Measurements from ENCODE around the gene THSD4.
"Not testable (repeated sequence)": the region's sequence is repeated elsewhere in the genome, so short reads cannot be mapped to it uniquely, and the experiment has no call there.

The THSD4 gene

DNA sequence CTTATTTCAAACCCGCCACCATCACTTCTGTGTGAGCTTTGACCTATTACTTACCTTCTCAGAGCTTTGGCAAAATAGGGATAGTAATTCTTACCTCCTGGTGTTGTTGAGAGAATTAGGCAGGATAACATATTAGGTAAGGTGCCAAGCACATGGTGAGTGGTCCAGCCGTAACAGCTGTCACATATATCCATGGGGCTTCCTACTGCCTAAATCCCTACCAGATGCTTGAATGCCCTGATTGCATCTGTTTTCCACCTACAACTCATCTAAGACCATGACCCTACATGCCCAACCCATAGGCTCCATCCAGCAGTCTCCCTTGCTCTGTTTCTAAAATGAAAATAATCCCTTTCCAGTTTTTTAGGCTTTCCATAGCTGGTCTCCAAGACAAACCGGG is 532.8 kb downstream of the THSD4 start:
- DNase-seq: no peak

DNA sequence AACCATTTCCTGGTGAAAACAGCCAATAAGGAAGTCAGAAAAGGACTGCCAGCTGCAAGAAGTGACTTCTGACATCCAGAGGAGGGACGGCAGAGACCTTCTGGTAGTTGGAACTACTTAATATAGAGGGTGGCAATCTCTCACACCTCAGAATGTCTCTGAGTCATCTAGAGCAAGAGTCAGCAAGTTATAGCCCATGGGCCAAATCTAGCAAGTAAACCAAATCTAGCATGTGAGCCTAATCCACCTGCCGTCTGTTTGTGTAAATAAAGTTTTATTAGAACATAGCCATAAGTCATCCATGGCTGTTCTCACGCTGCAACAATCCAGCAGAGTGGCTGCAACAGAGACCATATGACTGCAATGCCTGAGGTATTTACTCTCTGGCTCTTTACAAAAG is 534.6 kb downstream of the THSD4 start:
- no peak for DNase-seq

DNA sequence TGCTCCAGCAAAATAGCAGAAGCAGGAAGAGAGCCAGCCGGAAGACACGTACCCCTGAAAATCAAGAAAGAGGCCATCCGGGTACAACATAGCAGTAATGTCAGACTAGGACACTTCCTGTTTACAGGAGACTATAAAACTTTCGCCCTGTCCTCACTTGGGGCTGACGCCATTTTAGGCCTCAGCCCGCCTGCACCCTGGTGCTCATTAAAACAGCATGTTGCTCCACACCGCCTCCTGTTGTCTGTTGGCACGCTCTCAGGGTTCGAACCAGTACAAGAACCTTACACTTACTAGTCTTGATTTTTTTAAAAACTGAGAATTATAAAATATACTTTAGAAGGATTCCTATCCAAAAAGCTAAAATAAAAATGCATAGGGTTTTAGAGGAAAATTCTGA is 535.3 kb downstream of the THSD4 start:
- no peak for DNase-seq

DNA sequence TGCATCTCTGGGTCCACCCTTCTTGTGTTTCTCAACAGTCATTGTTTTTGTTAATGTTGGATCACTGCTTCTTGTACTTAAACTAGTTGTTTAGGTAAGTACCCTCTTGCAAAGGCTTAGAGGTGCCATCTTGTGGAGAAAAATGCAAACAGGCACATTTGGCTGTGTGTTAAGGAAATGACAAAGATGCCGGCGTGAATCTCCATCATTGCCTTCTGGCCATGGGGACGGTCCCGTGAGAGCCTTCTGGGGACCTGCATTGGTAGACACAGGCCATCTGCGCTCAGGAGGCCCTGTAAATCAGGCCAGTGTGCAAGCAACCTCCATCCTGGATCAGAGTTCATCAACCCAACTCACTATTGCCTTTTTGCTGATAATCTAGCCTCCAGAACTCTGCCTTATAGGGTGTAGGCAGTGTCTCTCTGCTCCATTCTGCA is 536.5 kb downstream of the THSD4 start:
- peak; percentile 40 for DNase-seq

DNA sequence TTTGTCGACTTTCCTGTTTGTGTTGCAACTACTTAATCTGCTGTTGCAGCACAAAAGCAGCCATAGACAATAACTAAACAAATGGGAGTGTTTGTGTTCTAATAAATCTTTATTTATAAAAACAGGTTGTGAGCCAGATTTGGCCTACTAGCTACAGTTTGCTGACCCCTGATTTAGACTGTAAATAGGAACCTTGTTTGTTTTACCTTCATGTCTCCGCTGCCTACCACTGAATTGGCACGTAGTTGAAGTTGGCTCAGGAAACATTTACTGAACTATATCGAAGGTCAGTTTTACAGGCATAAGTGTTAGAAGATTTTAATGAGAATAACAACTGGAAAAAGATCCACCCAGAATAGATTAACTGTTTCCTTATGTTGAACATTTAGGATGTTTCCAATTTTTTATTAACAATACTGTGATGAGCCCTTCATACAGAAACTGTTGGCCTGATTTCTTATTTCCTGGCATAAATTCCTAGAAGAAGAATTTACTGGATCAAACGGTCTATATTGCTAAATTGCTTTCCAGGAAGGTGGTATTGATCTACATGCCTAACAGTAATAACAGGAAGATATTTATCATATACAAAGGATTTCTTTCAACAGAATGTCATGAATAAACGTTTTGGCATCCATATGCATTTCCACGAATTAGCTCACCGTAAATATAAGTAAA is 538.9 kb downstream of the THSD4 start:
- DNase-seq: no peak

DNA sequence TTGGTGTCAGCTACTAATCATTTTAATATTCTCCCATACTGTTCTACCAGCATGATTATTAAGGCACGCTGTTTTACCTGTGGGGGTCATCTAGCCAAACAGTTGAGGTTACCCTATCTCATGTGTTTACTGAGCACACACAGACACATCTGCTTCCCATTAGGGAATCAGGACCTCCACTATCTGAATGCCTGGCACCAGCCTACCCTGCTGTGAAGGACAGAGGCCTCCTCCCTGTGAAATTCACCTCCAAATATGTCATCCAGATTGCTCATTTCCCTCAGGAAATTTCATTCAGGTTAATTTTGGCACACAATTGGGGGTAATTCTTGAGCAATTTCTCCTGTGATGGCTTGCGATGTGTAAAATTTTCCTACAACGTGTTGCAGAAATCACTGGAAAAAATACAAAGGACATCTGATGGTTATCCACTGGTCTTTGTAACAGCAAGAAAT is 539.5 kb downstream of the THSD4 start:
- no peak for DNase-seq

DNA sequence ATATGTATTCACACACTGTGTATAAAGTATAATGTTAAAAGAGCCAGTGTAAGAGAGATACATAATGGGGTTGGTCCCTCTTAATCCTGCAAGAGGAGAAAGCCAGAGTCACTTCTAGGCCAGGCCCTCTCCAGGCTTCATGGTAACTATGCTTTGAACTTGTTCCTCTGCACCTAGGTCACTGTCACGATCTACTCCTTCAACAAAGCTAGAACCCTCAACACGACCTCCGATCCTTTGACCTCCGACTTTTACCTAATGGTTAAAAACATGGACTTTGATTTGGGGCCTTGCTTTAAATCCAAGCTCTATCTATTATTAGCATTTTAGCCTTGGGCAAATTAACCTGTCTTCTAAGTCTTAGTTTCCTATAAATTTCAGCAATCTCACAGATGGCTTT is 541.2 kb downstream of the THSD4 start:
- DNase-seq: no peak

DNA sequence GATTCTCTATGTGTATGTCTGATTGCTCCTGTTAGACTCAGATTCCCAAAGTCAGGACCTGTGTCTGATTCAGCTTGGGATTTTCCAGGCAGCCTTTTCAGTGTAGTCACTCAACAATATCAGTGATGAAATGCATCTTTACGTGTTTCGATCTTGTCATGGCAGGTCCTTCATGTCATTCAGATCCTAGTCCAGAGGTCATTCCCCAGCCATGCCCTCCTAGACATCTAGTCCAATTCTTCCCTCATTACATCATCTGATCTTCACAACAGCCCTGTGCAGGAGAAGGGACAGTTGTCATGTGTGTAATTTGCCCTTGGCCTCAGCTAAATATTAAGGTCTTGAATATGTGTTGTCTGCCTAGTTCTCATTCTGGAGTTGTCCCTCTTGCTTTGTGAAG is 541.9 kb downstream of the THSD4 start:
- no peak for DNase-seq

DNA sequence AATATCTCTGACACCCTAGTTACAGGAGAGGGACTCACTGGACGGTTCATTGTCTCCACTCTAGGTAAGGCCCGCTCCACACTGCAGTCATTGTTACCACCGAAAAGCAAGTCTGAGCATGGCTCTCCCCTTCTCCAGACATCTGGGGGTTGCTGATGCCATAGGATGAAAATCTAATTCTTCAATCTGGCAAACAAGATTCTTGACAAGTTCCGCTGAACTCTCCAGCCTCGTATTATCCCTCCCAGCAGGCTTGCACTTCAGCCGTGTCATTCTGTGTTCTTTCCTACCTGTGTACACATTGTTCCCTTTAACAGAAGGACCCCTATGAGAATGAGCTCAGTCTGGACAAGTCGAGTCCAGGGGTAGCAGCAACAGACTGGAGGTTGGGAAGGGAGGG is 542.8 kb downstream of the THSD4 start:
- DNase-seq: no peak

DNA sequence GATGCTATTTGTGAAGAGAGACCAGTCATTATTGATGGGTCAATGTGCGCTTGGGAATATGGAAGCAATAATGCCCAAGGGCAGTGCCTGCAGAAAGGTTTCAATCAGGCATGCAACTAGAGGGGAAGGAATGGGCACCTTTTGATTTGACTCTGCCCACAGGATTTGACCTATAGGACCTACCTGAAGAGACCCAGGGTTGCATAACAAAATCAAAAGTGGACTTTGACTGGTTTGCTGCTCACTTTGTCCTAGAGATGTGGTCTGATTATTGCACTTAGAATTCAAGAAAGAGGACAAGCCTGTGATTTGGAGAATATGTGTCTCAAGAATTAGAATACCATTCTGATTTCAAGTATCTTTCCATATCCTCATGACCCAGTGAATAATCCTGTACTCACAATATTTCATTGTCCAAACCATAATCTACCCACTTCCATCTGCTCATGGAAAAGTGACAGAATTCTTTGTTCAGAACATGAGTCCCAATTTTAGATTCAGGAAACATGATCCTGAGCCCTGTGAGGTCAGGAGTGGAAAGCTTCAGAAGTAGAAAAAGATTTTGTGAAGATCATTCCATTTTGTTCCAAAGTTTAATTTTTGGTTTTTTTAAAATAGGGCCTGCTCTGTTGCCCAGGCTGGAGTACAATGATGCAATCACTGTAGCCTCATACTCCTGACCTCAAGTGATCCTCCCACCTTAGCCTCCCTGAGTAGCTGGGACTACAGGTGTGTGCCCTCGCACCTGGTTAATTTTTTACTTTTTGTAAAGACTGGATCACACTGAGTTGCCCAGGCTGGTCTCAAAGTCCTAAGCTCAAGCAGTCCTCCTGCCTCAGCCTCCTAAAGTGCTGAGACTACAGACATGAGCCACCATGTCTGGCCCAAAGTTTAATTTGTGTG is 543.8 kb downstream of the THSD4 start:
- DNase-seq: no peak

DNA sequence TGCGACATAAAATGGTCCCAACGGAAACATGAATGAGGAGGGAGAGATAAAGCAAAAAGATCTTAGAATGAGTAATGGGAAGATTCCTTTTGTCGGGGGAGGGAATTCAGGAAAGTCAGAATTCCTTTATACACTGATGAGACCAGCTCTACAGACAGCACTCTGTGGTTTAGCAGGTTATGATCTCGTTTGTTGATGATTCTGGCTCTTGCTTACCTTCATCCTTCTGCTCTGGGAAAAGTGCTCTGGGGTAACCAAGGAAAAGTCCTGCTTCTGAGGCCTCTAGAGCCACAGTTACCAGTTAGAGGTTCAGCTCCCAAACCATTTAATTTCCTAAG is 544.4 kb downstream of the THSD4 start:
- no peak for DNase-seq

DNA sequence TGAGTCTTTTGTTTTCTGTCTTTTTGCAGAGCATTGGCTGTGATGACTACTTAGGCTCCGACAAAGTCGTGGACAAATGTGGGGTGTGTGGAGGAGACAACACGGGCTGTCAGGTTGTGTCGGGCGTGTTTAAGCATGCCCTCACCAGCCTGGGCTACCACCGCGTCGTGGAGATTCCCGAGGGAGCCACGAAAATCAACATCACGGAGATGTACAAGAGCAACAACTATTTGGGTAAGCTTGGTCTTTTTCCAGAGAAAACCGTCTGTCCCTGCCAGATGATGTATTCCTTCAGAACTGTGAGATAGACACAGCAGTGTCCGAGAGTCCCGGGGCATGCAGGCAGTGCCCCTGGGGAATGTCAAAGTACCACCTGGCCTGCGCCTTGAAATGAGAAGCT is 545.2 kb downstream of the THSD4 start:
- peak; percentile 24 for DNase-seq

DNA sequence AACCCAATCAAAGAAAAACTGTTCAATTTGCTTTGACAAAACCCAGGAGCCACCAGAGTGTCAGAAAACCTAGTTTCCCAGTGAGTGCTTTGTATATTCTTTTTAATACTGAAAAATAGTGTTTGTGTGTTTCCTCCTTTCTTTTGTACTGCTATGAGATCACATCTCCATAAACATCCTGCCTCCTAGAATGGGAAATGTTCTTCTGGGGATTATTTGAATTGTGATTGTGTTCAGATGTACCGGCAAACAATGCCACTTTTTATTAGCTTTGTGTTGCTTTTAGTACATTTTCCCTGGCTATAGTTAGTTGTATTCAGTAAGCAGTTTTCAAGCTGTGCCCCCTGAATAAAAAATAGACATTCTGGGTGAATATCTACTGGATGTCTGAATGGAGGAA is 547.0 kb downstream of the THSD4 start:
- DNase-seq: no peak

DNA sequence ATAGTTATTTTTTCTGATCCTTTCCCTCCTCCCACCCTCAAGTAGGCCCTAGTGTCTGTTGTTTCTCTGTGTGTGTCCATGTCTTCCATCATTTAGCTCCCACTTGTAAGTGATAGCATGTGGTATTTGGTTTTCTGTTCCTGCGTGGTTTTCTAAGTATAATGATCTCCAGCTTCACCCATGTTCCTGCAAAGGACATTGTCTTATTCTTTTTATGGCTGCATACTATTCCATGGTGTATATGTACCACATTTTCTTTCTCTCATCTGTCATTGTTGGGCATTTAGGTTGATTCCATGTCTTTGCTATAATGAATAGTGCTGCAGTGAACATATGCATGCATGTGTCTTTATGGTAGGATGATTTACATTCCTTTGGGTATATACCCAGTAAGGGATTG is 549.4 kb downstream of the THSD4 start:
- no peak for DNase-seq

DNA sequence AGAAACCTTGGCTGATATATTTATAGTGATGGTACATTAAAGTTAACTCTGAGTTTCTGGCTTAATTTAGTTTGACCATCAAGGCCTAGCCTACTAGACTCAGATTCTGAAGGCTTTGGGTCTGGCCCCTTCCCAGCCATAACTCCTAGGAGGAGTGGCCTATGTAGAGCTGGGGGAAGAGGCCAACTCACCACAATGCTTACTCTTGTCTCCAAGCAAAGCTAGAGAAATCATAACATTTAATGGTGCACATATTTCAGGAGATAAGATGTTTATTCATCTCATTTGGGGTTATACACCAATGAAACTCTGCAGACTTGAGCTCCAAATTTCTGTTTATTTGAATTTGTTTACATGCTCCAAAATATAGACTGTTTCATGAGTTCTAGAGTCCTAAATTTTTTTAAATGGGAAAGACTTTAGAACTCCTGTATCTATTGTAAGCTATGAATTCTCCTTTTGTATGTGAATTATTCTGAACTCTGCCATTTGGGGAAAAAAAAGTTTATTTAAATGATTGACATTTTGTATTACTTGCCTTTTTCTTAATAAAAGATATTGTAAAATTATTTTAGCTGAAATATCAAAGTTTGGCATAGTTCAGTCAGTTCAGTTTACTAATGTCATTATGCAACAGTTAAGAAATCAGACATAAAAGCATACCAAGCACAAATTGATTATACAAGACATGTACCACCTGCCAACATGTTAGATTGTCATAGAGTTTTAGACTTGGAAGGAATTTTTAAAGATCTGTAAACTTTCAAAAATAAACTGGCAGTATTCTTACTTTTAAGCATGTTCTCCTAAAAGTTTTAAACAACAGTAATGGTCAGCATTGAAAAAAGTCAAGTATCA is 551.7 kb downstream of the THSD4 start:
- DNase-seq: no peak

DNA sequence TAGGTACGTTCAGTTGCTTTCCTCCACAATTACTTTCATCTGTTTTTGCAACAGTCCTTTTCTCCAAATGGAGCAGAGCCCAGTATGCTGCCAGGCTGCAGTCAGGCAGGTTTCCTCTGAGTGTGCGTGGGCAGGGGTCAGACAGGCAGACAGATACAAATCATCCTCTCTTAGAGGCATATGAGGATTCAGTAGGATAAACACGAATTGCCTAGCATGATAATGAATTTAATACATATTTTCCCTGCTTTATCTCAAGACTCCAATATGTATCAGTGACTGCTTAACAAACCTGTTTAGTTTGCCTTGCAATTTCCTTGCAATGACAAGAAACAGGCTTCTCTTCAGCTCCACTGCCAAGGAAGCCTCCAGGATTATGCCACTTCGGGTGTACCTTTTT is 554.4 kb downstream of the THSD4 start:
- DNase-seq: no peak

DNA sequence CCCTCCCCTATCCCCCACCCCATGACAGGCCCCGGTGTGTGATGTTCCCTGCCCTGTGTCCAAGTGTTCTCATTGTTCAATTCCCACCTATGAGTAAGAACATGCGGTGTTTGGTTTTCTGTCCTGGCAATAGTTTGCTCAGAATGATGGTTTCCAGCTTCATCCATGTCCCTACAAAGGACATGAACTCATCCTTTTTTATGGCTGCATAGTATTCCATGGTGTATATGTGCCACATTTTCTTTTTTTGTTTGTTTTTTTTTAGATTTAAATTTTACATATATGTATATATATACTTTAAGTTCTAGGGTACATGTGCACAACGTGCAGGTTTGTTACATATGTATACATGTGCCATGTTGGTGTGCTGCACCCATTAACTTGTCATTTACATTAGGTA is 555.0 kb downstream of the THSD4 start:
- DNase-seq: not testable (repeated sequence)

DNA sequence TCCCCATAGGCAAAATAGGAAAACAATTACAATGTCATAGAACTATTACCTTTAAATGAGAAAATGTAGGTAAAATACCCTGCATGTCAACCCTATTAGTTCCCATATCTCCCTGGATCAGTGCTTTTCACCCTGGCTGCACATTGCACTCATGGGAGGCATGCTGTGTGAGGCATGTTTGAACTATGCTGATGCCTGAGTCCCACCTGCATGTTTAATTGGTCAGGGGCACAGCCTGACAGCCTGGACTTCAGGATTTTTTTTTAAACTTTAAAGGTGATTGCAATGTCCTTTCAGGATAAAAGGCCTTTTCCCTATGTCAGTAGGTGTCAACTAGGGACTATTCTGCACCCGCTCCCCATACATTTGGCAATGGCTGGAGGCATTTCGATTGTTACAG is 559.1 kb downstream of the THSD4 start:
- DNase-seq: no peak

DNA sequence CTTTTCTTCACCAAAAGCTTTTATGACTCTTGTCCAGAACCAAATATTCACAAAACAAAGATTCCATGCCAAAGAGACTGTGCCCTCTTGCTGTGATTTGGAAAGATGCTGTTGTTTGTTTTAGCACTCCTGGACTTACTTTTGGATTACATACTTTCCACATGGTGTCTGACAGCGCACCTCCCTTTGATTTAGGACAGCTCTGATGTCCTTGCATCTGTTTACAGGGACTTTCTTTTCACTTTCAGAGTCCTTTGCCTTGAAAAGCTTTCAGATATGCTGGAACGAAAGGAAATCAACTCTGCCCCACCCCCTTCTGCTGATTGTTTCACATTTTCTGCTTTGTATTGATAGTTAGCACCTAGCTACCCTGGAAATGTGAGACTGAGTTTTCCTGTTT is 562.1 kb downstream of the THSD4 start:
- DNase-seq: no peak

DNA sequence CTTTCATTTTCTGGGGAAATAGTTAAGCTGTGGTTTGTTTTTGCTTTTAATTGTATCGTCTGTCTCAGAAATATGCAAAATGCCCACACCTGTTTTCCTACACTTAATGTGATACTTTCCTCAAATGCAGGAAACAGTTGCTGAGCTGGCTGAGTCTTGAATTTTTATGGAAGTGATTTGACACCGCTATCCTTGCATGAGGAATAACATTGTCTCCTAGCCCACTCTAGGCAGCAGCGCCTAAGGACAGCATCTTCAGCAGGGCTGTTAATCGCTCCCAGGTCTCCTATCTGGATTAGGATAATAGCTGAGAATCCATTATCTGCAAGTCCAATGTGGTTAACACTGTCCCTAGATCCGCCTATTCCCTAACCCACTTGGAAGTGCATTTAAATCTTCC is 562.5 kb downstream of the THSD4 start:
- no peak for DNase-seq

DNA sequence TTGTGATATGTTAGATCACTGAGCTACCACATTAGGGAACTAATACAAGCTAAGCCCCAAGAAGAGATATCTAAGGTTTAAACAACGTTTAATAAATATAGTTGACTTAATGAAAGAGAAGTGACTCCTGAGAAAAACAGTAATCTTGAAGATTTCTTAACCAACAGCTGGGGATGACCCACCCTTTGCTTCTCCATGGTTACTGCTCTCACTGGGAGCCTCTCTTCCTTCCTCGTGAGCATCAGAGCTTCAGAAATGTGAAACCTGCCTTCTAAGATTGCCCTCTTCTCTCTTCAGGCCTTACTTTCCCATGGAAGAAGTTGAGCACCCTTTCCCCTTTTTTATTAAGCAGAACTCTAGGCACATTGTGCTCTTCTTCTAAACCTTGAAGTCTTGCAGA is 562.9 kb downstream of the THSD4 start:
- DNase-seq: no peak

DNA sequence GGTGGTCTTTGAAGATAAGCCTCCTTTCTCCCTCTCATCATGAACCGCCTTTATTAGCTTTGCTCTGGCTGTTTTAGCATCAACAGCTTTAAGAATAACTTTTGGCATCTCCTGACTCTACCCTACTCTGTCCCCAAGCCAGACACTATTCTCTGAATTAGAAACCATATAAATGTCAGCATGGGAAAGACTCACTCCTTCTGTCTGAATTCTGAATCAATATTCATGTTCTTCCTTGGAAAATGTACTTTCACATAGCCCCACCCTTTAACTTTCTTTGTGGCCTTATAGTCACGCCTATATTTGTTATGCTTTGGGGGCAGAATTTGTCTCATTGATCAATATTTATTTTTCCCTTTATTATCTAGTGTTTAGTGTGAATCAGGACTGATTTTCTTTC is 563.3 kb downstream of the THSD4 start:
- no peak for DNase-seq

DNA sequence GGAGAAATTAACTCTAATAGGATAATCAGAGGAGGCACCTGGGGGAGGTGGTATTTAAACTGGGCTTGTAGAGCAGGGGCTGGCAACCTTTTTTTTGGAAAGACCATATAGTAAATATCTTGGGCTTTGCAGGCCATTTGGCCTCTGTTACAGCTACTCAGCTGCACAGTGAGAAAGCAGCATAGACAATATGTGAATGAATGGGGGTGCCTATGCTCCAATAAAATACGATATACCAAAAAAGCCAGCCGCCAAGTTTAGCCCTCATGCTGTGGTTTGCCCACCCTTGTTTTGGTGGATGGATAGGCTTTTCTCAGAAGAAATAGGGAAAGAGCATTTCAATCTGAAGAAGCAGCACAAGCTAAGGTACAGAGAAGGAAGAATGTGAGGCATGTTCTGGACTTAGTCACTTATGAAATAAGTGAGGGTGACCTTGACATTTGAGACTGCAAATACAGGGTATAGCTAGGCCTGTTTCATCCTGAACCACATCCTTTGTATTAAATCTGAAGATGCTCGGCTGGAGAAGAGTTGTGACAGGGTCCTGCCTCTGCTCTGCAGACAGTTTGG is 564.0 kb downstream of the THSD4 start:
- DNase-seq: no peak
